Activated CD8-positive, alpha-beta memory T cell treated with anti-CD3 and anti-CD28 coated beads, Interleukin-2, amount 50 U/mL, for 48 hours (primary cell): ENCODE measurements around the gene NKD1.
"Not testable (repeated sequence)": the region's sequence is repeated elsewhere in the genome, so short reads cannot be mapped to it uniquely, and the experiment has no call there.

Experiments
- DNase-seq: peaks from one replicate; pipeline ENCODE4 v3.0.0-alpha.2; 2020

NKD1 gene

GRCh38 chr16:50559804-50560514 is 11.8 kb downstream of the NKD1 start:
- no peak for DNase-seq

GRCh38 chr16:50560903-50561863 is 13.0 kb downstream of the NKD1 start:
- DNase-seq, result no peak

GRCh38 chr16:50562657-50563056 is 14.5 kb downstream of the NKD1 start:
- DNase-seq, result no peak

GRCh38 chr16:50563989-50564388 is 15.8 kb downstream of the NKD1 start:
- DNase-seq, result no peak

- DNase-seq, result no peak
Observed at GRCh38 chr16:50565428-50565827, 17.2 kb downstream of the NKD1 start.

GRCh38 chr16:50566014-50566962 is 18.1 kb downstream of the NKD1 start:
- no peak for DNase-seq

- DNase-seq, result no peak
Observed at GRCh38 chr16:50567651-50568050, 19.5 kb downstream of the NKD1 start.

GRCh38 chr16:50568187-50568815 is 20.1 kb downstream of the NKD1 start:
- DNase-seq, result no peak

- no peak for DNase-seq
Observed at GRCh38 chr16:50570354-50570753, 22.2 kb downstream of the NKD1 start.

GRCh38 chr16:50570808-50571598 is 22.8 kb downstream of the NKD1 start:
- no peak for DNase-seq

- no peak for DNase-seq
Observed at GRCh38 chr16:50571786-50572185, 23.6 kb downstream of the NKD1 start.

GRCh38 chr16:50572700-50573099 is 24.5 kb downstream of the NKD1 start:
- DNase-seq, result no peak

- DNase-seq, result no peak
Observed at GRCh38 chr16:50573279-50573678, 25.1 kb downstream of the NKD1 start.

- no peak for DNase-seq
Observed at GRCh38 chr16:50573947-50574744, 25.9 kb downstream of the NKD1 start.

- no peak for DNase-seq
Observed at GRCh38 chr16:50574745-50575136, 26.5 kb downstream of the NKD1 start.

- DNase-seq, result no peak
Observed at GRCh38 chr16:50575743-50576142, 27.5 kb downstream of the NKD1 start.

GRCh38 chr16:50576403-50577113 is 28.4 kb downstream of the NKD1 start:
- DNase-seq, result no peak

- DNase-seq, result no peak
Observed at GRCh38 chr16:50578137-50578536, 29.9 kb downstream of the NKD1 start.

- DNase-seq, result not testable (repeated sequence)
Observed at GRCh38 chr16:50579373-50579772, 31.2 kb downstream of the NKD1 start.
